AG04449 (cell line): ENCODE data around the gene SDK1.

ENCODE experiments used
- CTCF ChIA-PET: fragments of 350-600 bp; formaldehyde crosslinking; extraction: SDS; loops from one replicate; lab custom pipeline; 2021; ENCODE audit warnings: antibody characterized with exemption; lab: Yijun Ruan, JAX
- POLR2A ChIA-PET: fragments of 400-600, 350-600 bp; formaldehyde crosslinking; extraction: SDS; loops from one replicate; lab custom pipeline; 2020; ENCODE audit warnings: antibody characterized with exemption, inconsistent platforms; lab: Yijun Ruan, JAX
- DNase-seq: peaks from one replicate; pipeline ENCODE4 v3.0.0-alpha.2; 2010; ENCODE audit warnings: low read depth, low spot score
- H3K4me3 ChIP-seq: 2 replicates; pipeline ENCODE4 v1.5.1; 2011; ENCODE audit warnings: low read depth, mild to moderate bottlenecking, control low read depth, low read length
- TF ChIP-seq, protein P1 (sequence below): IDR thresholded peaks from one replicate; pipeline ENCODE4 v1.5.1; 2011; ENCODE audit warnings: mild to moderate bottlenecking, moderate library complexity, low read length, control low read depth, inconsistent platforms; ENCODE audit not compliant: insufficient read depth; ENCODE audit errors: missing control alignments

SDK1 gene

DNA sequence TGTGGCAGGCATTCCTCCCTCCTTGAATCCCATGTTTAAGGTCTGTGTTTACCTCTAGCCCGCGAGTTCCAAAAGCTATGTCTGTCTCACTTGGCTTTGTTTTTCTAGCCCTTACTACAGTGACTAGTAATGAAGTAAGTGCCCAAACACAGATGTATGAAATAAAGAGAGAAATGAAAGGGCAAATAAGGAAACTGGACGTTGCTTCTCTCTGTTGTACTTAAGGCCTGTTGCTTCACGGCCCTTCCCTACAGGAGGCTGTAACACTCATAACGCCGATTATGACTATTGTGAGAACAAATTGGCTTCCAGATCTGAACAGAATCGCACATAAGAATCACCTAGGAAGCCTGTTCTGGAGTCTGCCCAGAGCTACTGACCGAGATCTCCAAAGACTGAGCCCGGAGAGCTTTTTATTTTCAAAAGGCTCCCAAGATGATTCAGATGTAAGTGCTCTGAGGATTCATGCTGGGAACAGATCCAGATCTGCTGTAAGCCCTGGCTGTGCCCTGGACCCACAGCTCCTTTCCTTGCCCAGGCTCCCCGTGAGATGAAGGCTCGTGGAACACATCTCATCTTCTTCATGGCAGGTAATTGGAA, 432.6 kb downstream of the SDK1 start:
- no peak for DNase-seq
- TF ChIP-seq, protein P1, sequence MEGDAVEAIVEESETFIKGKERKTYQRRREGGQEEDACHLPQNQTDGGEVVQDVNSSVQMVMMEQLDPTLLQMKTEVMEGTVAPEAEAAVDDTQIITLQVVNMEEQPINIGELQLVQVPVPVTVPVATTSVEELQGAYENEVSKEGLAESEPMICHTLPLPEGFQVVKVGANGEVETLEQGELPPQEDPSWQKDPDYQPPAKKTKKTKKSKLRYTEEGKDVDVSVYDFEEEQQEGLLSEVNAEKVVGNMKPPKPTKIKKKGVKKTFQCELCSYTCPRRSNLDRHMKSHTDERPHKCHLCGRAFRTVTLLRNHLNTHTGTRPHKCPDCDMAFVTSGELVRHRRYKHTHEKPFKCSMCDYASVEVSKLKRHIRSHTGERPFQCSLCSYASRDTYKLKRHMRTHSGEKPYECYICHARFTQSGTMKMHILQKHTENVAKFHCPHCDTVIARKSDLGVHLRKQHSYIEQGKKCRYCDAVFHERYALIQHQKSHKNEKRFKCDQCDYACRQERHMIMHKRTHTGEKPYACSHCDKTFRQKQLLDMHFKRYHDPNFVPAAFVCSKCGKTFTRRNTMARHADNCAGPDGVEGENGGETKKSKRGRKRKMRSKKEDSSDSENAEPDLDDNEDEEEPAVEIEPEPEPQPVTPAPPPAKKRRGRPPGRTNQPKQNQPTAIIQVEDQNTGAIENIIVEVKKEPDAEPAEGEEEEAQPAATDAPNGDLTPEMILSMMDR = no peak
- H3K4me3 ChIP-seq = no peak overlapping the region
- ChIA-PET CTCF (no interaction called here), POLR2A (no interaction called here)

DNA sequence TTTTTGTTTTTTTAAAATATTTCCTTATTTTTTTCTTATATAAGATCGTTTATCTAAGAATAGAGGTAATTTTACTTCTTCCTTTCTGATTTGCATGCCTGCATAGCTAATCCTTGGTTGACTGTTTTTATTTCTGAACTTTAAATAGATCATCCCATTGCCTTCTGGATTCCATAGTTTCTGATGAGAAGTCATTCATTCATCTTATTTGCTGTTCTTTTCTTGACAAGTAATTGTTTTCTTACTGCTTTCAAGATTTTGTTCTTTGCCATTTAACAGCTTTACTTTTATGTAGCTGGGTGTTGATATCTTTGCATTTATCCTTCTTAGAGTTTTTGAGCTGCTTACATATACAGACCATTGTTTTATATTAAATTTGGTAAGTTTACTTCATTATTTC, 437.9 kb downstream of the SDK1 start:
- POLR2A ChIA-PET = no interaction called here
- TF ChIP-seq, protein P1 = no peak

DNA sequence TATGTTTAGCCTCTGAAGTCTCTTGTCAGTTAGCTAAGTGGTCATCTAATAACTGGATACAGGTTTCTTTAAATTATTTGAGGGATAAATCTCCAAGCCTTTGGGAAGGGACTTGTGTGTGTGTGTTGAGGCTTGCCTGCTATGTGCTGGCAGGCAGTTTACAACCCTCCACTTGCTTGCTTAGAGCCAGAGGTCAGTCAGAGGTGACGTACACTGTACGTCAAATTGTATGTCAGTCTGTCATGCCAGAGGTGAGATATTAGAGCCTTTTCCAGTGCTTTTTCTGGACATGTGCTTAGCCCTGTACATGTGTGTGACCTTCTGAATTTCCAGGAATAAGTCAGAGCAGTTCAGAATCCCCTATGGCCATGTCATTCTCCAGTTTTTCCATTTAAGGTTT, 438.9 kb downstream of the SDK1 start:
- CTCF ChIA-PET = no interaction called here
- TF ChIP-seq, protein P1 = no peak

More for the DNA sequence above, 437.9 kb downstream of the SDK1 start:
- no peak overlapping the region for H3K4me3 ChIP-seq
- CTCF ChIA-PET = no interaction called here
- no peak for DNase-seq

DNA sequence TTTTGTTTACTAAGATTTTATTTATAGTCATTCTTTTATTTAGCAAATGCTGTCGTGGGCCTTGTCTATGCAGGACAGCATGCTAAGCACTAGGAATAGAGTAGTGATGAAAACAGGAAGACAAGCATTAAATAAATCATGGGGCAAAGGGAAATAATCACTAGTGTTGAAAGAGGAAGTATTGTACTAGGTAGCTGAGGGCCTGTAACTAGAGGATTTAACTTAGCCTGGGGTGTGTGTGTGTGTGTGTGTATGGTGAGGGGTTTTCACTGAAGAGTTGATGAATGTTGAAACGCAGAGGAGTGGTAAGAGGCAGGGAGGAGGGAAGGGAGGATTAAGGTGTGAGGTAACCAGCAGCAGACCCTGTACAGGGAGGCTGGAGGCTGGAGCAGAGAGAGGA, 446.4 kb downstream of the SDK1 start:
- no peak overlapping the region for H3K4me3 ChIP-seq
- ChIA-PET CTCF (no interaction called here), POLR2A (no interaction called here)
- TF ChIP-seq, protein P1 = no peak
- DNase-seq = no peak

More for the DNA sequence above, 438.9 kb downstream of the SDK1 start:
- no peak overlapping the region for H3K4me3 ChIP-seq
- DNase-seq = no peak
- POLR2A ChIA-PET = no interaction called here

DNA sequence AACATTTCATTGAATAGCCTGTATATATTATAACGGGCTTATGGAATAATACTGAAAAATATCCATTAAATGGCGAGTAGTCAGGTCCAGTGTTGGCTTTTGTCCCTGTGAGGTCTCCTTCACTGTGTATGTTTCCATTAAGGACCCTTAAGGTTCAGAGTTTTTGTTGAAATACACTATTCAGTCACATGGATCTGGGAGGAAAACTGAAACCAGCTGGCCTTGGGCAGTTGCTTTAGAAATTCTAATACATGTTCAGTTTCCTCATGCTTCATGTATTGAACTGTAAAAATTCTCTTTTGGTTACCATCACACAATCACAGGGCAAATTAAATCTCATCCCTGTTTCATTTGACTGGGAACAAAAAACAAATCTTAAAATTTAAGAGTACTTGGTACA, 447.3 kb downstream of the SDK1 start:
- CTCF ChIA-PET = no interaction called here
- DNase-seq = no peak
- POLR2A ChIA-PET = no interaction called here
- TF ChIP-seq, protein P1 = no peak
- no peak overlapping the region for H3K4me3 ChIP-seq

DNA sequence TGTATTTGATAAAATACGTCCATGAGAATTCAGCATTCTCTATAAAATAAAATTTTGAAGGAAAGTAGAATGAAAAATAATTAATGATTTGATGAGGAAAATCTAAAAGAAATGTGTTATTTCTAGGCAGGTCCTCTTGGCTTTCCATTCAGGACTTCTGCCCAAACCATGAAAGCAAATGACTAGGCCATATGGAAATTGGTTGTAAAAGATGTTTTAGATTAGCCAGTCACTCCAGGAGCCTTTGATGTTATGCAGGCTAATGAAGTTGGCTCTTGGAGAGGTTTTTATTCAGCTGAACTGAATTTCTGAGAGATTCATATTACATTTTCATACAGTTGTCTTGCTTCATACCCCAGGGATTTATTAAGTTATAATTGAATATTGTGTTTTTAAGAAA, 452.8 kb downstream of the SDK1 start:
- H3K4me3 ChIP-seq = no peak overlapping the region
- DNase-seq = no peak
- CTCF ChIA-PET = no interaction called here
- POLR2A ChIA-PET = no interaction called here
- TF ChIP-seq, protein P1 = no peak
